Suprapubic skin (tissue), 4 donors: ENCODE data around the gene ARHGAP6.

ENCODE experiments used
- CTCF ChIP-seq, 2 donors: fragments of 200-600 bp in 1 of 2; fragments of 450-650 bp in 1 of 2; sonication (generic) in 1 of 2; IDR thresholded peaks; one replicate each; pipeline ENCODE4 v1.5.1; 2016 to 2019; ENCODE audit warnings: antibody characterized with exemption in 2 of 2, mild to moderate bottlenecking in 1 of 2, moderate library complexity in 1 of 2
- POLR2A ChIP-seq, 2 donors: fragments of 450-650 bp; IDR thresholded peaks; one replicate each; pipeline ENCODE4 v1.6.1; 2017; ENCODE audit warnings: antibody characterized with exemption in 2 of 2, mild to moderate bottlenecking in 2 of 2, moderate library complexity in 2 of 2
- POLR2AphosphoS5 ChIP-seq, 3 donors: sonication (generic); formaldehyde crosslinking; IDR thresholded peaks; one replicate each; pipeline ENCODE4 v1.6.1; 2017; ENCODE audit warnings: antibody characterized with exemption in 3 of 3

GRCh38 chrX:11374570-11374969, 291.1 kb downstream of the ARHGAP6 start:
- TF ChIP-seq POLR2A (IDR thresholded peaks at IDR 0.05), result no peak
- no peak for TF ChIP-seq POLR2AphosphoS5 (IDR thresholded peaks at IDR 0.05)
- no peak for TF ChIP-seq CTCF (IDR thresholded peaks at IDR 0.05)
